NCI-H1092 treated with DMSO at 0.1 percent for 48 hours (cell line): ENCODE results near the gene PCNX2.
"Not testable (repeated sequence)": the region's sequence is repeated elsewhere in the genome, so short reads cannot be mapped to it uniquely, and the experiment has no call there.

Experiments used
- DNase-seq: peaks from one replicate; lab custom pipeline; 2025; lab: John Stamatoyannopoulos, UW

Gene PCNX2

GRCh38 chr1:233158322-233158721 is 137.2 kb downstream of the PCNX2 start:
- DNase-seq, result no peak

- DNase-seq, result no peak
These were observed 138.3 kb downstream of the PCNX2 start for GRCh38 chr1:233157245-233157644.

DNA sequence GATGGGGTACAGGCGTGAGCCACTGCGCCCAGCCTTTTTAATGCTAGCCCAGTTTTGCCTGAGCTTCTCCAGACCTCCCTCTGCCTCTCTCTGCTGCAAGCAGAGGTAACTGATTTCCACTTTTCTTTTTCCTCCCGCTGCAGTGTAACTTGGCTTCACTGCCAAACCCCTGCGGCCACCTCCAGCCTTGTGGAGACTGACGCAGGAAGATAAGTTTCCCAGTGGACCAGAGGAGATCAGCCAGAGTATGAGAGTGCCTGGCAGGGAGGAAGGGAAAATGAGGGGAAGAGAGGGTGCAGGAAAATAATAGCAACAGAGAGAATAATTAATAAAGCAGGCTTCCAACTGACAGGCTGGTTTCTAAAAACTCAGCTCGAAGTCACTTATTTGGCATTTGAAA is 143.7 kb downstream of the PCNX2 start:
- no peak for DNase-seq

- no peak for DNase-seq
These were observed 151.1 kb downstream of the PCNX2 start for GRCh38 chr1:233144434-233144833.

DNA sequence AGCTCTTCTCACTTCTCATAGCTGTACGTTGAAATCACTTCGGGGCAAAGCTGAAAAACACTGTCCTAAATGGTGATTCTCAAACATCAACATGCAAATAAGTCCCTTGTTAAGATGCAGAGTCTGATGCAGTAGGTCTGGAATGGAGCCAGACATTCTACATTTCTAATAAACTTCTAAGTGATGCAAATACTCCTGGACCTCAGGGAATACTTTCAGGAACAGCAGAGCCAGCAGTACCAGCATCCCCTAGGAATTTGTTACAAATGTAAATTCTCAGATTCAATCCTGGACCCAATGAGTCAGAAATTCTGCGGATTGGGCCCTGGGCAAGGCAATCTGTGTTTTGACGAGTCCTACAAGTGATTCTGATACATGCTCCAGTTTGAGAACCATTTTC is 152.3 kb downstream of the PCNX2 start:
- DNase-seq, result no peak

DNA sequence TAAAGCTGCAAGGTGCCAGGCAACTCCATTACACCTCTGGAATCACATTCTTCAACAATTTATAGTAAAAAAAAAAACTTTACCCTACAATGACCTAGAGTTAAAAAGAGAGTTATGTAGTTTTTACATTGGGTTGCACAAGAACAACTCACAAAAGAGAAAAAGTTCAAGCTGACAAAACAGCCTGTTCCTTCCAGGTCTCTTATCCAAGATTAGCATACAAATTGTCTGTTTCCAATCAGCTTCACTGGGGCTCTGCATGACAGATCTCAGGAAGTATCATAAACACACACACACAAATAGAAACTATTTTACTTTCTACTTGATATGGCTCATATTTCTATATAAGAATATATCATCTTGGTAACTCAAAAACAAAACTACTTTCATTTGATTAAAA is 154.6 kb downstream of the PCNX2 start:
- DNase-seq, result no peak

GRCh38 chr1:233140499-233140898 is 155.0 kb downstream of the PCNX2 start:
- DNase-seq, result no peak

DNA sequence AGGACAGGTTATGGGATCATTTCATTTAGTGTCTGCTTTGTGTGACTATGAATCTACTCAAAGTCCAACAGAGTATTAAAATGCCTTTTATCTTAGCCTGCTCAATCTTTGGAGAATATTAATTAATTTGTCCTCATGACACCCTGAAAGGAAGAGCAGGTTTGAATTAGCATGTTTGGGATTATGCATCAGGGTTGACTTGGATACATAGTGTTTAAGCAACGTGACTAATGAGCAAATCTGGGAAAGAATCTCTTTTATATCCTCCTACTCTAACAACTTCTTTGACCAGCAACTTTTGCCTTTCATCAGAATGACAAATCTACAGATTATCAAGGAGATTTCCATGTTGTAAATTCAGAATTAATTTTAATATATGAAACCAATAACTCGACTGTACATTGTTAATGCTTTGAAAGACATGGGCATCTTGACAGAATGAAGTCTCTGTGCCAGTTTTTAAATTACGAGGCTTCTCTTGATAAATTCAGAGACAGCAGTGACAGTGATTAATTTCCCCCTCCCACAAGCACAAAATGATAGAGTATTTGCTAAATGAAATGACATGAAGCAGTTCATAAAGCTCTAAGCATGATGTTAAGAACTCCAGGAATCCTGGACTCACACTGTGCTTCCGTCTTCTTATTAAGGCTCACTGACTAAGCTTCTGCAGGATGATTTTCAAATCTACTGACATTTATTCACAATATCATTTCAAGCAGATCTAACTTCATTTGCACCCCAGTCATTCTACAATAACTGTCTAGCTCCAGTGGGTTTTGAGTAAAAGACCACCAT is 156.5 kb downstream of the PCNX2 start:
- DNase-seq, result no peak

DNA sequence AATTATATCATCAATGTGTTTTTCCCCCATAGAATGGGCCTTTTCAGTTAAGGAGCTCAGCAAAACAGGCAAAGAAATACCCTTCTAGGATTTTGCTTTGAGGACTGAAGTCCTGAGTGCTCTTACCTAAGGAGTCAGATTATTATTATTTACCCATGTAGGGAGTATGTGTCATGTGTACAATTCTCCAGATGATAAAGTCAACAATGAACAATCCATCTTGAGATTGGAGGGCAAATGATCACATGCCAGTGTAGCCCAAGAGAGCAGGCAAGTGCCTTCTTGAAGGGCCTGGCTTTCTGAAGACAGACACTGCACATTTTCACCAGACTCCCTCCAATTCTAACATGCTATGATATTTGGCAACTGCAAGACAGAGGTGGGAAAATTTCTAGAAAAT is 159.7 kb downstream of the PCNX2 start:
- no peak for DNase-seq

- no peak for DNase-seq
These were observed 163.1 kb downstream of the PCNX2 start for GRCh38 chr1:233132445-233132844.

DNA sequence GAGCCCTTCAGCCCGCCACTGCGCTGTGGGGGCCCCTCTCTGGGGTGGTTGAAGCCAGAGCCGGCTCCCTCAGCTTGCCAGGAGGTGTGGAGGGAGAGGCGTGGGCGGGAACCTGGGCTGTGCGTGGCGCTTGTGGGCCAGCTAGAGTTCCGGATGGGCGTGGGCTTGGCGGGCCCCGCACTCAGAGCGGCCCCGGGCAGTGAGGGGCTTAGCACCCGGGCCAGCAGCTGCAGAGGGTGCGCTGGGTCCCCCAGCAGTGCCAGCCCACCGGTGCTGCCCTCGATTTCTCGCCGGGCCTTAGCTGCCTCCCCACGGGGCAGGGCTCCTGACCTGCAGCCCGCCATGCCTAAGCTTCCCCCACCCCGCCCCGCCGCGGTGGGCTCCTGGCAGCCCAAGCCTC is 166.5 kb downstream of the PCNX2 start:
- not testable (repeated sequence) for DNase-seq

DNA sequence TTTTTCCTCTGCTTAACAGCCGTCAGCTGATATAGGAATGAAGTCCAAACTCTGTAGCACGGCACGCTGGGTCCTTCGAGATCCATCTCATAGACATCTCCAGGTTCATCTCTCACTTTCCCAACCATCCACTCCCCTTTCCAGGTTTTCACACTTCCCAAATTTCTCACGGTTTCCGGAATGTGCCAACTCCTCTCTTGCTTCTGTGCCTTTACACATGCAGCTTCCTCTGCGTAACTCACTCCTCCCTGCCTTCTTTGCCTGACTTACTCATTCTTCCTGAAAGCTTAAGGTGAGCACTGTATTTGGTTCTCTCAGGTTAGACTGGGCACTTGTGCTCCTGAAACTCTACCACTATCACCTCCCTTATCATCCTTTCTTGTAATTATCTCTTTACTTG is 168.4 kb downstream of the PCNX2 start:
- no peak for DNase-seq

GRCh38 chr1:233122779-233123178 is 172.7 kb downstream of the PCNX2 start:
- DNase-seq, result no peak

DNA sequence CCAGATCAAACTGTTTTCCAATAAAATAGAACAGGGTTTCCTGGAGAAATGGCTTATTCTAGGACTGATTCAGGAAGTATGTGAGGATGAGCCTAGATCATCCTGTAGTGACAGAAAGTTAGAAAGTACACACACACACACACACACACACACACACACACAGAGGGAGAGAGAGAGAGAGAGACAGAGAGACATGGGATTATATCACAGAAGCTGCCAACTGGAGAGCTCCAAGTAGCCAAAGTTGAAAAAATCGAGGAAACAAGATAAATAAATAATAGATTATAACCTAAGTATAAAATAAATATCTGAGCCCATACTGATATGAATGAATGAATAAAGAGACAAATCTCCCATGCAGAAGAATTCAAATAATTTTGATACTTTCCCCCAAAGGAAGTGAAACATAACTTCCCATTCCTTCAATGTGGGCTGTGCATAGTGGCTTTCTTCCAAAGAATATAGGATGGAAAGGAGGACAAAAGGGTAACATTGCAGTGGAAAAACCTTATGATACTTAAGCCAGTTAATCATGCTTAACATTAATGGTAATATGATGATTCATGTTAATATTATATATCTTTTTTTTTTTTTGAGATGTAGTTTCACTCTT is 173.5 kb downstream of the PCNX2 start:
- DNase-seq, result no peak

DNA sequence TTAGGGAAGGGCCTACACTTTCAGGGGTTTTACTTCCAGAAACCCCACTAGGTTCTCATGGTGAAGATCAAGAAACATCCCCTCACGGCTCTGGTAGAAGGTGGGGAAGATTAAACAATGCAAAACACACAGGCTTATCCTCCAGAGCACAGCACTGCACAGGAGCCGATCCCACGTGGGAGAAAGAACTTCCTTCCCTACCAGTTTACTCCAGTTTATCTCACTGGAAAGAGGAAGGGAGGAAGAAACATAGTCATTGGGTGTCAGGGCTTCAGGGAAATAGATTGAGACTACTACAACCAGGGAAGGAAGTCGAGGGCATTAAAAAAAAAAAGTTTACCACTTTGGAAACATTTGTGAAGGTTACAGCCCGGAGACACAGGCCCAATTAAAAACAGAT is 180.7 kb downstream of the PCNX2 start:
- no peak for DNase-seq

- no peak for DNase-seq
These were observed 181.4 kb downstream of the PCNX2 start for GRCh38 chr1:233114159-233114558.

GRCh38 chr1:233113009-233113879 is 182.3 kb downstream of the PCNX2 start:
- DNase-seq, result no peak

- DNase-seq, result no peak
These were observed 183.1 kb downstream of the PCNX2 start for GRCh38 chr1:233112186-233113008.

GRCh38 chr1:233111731-233112130 is 183.8 kb downstream of the PCNX2 start:
- DNase-seq, result no peak

- no peak for DNase-seq
These were observed 186.4 kb downstream of the PCNX2 start for GRCh38 chr1:233109096-233109495.

- not testable (repeated sequence) for DNase-seq
These were observed 187.8 kb downstream of the PCNX2 start for GRCh38 chr1:233107716-233108130.

DNA sequence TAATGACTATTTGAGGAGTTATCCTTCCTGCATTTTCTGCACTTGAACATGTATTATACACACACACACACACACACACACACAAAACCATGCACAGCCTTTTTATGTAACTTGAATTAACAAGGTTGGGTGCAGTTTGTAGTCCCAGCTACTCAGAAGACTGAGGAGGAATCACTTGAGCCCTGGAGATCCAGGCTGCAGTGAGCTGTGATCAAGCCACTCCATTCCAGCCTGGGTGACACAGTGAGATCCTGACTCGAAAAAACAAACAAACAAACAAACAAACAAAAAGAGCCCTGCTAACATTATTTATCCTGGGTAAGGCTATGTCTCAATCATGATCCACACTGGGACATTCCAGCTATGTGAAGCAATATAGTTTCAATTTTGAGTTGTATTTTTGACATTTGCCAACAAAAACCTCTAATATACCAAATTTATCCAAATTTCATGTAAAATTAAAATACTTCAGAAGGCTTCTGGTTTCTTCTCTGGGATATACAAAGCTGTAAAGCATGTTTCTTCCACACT is 188.3 kb downstream of the PCNX2 start:
- DNase-seq, result no peak
